Mesenteric fat pad (tissue), 1 donor: Measurements from ENCODE around the gene SLC4A1AP. TPM values are rescaled to one million over a fixed set of nuclear protein-coding genes. Genes with fewer than 3 reads are reported as not detected.
"Not testable (repeated sequence)": the region's sequence is repeated elsewhere in the genome, so short reads cannot be mapped to it uniquely, and the experiment has no call there.

Source experiments
- DNase-seq: peaks from one replicate; pipeline ENCODE4 v3.0.0-alpha.2; 2020; ENCODE audit warnings: low spot score
- total RNA-seq: library from RNA; stranded (reverse); fragmentation: NEBNext Ultra II Directional; extraction: Animal tissue kit (Norgen Biotek cat#: 25700); gene quantifications from one replicate; pipeline ENCODE4 v1.2.1, GENCODE V29; 2021
- donor health status: DM: yes; HTN: yes; CAD: no.

SLC4A1AP gene
- total RNA-seq, 1 donor from 2014 or later, result 18.0 TPM

GRCh38 chr2:27647737-27648136 is 16.0 kb upstream of the SLC4A1AP start:
- DNase-seq, result no peak

- DNase-seq, result no peak
Measured at GRCh38 chr2:27651056-27651455, 12.6 kb upstream of the SLC4A1AP start.

GRCh38 chr2:27652341-27652740 is 11.3 kb upstream of the SLC4A1AP start:
- DNase-seq, result no peak

- no peak for DNase-seq
Measured at GRCh38 chr2:27652790-27653189, 10.9 kb upstream of the SLC4A1AP start.

GRCh38 chr2:27653397-27653796 is 10.3 kb upstream of the SLC4A1AP start:
- DNase-seq, result no peak

- no peak for DNase-seq
Measured at GRCh38 chr2:27655155-27655951, 8.3 kb upstream of the SLC4A1AP start.

- no peak for DNase-seq
Measured at GRCh38 chr2:27661371-27661770, 2.3 kb upstream of the SLC4A1AP start.

GRCh38 chr2:27664154-27664574 is 475 bp downstream of the SLC4A1AP start:
- DNase-seq, result no peak

GRCh38 chr2:27664622-27665363 is 1.1 kb downstream of the SLC4A1AP start:
- DNase-seq, result no peak

- DNase-seq, result no peak
Measured at GRCh38 chr2:27667446-27667845, 3.8 kb downstream of the SLC4A1AP start.

- DNase-seq, result no peak
Measured at GRCh38 chr2:27671235-27671634, 7.5 kb downstream of the SLC4A1AP start.

GRCh38 chr2:27672723-27673486 is 9.2 kb downstream of the SLC4A1AP start:
- no peak for DNase-seq

GRCh38 chr2:27680571-27680970 is 16.9 kb downstream of the SLC4A1AP start:
- no peak for DNase-seq

GRCh38 chr2:27681841-27682240 is 18.2 kb downstream of the SLC4A1AP start:
- DNase-seq, result no peak

- not testable (repeated sequence) for DNase-seq
Measured at GRCh38 chr2:27682334-27682771, 18.7 kb downstream of the SLC4A1AP start.

GRCh38 chr2:27683390-27684071 is 19.8 kb downstream of the SLC4A1AP start:
- DNase-seq, result no peak

- not testable (repeated sequence) for DNase-seq
Measured at GRCh38 chr2:27685006-27685405, 21.3 kb downstream of the SLC4A1AP start.

GRCh38 chr2:27685577-27685976 is 21.9 kb downstream of the SLC4A1AP start:
- DNase-seq, result no peak

- DNase-seq, result no peak
Measured at GRCh38 chr2:27687232-27687631, 23.5 kb downstream of the SLC4A1AP start.

- DNase-seq, result no peak
Measured at GRCh38 chr2:27689424-27689823, 25.7 kb downstream of the SLC4A1AP start.

- no peak for DNase-seq
Measured at GRCh38 chr2:27690052-27690451, 26.4 kb downstream of the SLC4A1AP start.
